Measurements from ENCODE around the gene SASH1.

- TF ChIP-seq CTCF (IDR thresholded peaks at IDR 0.05; ENCODE audit: poor library complexity) (no peak), EZH2 (IDR thresholded peaks at IDR 0.05; ENCODE audit: borderline replicate concordance) (no peak)
Observed at GRCh38 chr6:148460876-148461646, 118.4 kb downstream of the SASH1 start.
